ENCODE data around the gene SLC44A4.
"Not testable (repeated sequence)": the region's sequence is repeated elsewhere in the genome, so short reads cannot be mapped to it uniquely, and the experiment has no call there.

Gene SLC44A4

DNA sequence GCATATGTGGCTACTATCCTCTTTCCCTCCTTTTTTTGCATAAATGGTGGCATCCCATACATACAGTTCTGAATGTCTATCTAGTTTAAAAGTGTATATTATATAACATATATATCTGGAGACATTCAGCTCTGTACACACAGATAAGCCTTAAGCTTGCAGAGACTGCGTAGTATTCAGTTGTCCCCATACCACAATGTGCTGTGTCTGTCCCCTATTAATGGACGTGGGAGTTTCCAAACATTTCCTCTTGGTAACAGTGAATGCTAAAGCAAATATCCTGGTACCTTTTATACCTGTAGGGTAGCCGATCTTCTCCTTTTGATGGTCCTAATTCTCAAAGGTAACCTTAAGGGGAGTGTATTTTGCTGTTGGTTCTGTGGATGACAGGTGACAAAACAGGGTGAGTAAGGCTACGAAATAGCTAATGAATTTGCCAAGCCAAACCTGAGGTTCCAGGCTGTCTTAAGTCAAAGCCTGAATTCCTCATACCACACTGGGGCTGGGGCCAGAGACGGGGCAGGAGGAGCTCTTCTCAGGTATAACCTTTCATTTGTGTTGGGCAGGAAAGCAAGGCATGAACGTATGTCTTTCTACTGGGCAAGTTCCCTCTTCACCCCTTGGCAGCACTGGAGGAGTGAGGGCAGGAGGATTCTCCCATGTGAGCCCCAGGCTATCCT, 41.0 kb upstream of the SLC44A4 start:
- no peak overlapping the region for H3K4me3 ChIP-seq (ENCODE audit: low read depth, low read length)
- TF ChIP-seq, protein P1, sequence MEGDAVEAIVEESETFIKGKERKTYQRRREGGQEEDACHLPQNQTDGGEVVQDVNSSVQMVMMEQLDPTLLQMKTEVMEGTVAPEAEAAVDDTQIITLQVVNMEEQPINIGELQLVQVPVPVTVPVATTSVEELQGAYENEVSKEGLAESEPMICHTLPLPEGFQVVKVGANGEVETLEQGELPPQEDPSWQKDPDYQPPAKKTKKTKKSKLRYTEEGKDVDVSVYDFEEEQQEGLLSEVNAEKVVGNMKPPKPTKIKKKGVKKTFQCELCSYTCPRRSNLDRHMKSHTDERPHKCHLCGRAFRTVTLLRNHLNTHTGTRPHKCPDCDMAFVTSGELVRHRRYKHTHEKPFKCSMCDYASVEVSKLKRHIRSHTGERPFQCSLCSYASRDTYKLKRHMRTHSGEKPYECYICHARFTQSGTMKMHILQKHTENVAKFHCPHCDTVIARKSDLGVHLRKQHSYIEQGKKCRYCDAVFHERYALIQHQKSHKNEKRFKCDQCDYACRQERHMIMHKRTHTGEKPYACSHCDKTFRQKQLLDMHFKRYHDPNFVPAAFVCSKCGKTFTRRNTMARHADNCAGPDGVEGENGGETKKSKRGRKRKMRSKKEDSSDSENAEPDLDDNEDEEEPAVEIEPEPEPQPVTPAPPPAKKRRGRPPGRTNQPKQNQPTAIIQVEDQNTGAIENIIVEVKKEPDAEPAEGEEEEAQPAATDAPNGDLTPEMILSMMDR (IDR thresholded peaks at IDR 0.05; ENCODE audit: insufficient read depth, low read depth, low read length, missing control alignments), result no peak
- no peak for DNase-seq (ENCODE audit: low read depth)

DNA sequence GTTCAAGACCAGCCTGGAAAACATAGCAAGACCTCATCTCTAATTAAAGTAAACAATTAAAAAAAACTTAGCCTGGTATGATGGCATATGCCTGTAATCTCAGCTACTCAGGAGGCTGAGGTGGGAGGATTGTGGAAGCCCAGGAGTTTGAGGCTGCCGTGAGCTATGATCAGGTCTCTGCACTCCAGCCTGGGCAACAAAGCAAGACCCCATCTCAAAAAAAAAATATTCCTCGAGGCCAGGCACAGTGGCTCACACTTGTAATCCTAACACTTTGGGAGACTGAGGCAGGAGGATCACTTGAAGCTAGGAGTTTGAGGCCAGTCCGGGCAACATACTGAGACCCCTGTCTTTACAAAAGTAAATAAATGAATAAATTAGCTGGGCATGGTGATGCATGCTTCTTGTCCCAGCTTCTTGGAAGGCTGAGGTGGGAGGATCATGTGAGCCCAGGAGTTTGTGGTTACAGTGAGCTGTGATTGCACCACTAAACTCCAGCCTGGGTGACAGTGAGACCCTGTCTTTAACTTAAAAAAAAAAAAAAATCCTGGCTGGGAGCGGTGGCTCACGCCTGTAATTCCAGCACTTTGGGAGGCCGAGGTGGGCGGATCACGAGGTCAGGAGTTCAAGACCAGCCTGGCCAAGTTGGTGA, 39.4 kb upstream of the SLC44A4 start:
- TF ChIP-seq, protein P1 (IDR thresholded peaks at IDR 0.05; ENCODE audit: insufficient read depth, low read depth, low read length, missing control alignments), result no peak
- H3K4me3 ChIP-seq (ENCODE audit: low read depth, low read length), result no peak overlapping the region
- no peak for DNase-seq (ENCODE audit: low read depth)

DNA sequence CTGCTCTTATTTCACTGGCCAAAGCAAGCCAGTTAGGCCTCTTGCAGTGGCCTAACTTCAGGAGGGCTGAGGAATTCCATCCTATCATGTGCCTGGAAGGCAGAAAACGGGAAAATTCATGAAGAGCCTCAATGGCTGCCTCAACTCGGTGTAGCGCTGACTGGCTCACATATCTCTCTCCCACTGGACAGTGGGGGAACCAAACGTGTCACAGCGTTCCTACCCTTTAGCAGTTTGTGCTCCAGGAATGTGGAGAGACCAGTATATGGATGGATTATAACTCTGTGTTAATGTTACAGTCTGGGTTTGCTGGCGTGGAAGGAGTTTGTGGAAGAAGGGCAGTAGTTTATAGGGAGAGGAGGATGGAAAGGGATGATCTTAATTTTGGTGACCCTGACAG, 37.0 kb upstream of the SLC44A4 start:
- TF ChIP-seq, protein P1 (IDR thresholded peaks at IDR 0.05; ENCODE audit: insufficient read depth, low read depth, low read length, missing control alignments), result no peak
- no peak overlapping the region for H3K4me3 ChIP-seq (ENCODE audit: low read depth, low read length)
- DNase-seq (ENCODE audit: low read depth), result no peak

DNA sequence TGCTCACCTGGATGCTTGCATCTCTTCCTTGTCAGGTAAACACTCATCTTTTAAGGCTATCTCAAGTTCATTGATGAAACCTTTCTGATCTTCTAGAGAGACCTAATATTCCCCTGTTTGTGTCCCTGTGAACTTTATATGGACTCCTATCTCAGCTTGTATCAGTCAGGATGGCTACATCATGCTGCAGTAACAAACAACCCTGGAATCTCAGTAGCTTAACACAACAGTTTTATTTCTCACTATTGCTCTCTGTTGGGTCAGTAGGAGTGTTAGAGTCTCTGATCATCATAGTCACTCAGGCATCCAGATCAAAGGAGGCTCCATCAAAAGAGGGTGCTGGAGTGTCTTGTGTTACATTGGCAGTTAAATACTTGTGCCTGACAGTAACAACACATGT, 36.6 kb upstream of the SLC44A4 start:
- no peak for DNase-seq (ENCODE audit: low read depth)
- TF ChIP-seq, protein P1 (IDR thresholded peaks at IDR 0.05; ENCODE audit: insufficient read depth, low read depth, low read length, missing control alignments), result no peak
- H3K4me3 ChIP-seq (ENCODE audit: low read depth, low read length), result no peak overlapping the region

DNA sequence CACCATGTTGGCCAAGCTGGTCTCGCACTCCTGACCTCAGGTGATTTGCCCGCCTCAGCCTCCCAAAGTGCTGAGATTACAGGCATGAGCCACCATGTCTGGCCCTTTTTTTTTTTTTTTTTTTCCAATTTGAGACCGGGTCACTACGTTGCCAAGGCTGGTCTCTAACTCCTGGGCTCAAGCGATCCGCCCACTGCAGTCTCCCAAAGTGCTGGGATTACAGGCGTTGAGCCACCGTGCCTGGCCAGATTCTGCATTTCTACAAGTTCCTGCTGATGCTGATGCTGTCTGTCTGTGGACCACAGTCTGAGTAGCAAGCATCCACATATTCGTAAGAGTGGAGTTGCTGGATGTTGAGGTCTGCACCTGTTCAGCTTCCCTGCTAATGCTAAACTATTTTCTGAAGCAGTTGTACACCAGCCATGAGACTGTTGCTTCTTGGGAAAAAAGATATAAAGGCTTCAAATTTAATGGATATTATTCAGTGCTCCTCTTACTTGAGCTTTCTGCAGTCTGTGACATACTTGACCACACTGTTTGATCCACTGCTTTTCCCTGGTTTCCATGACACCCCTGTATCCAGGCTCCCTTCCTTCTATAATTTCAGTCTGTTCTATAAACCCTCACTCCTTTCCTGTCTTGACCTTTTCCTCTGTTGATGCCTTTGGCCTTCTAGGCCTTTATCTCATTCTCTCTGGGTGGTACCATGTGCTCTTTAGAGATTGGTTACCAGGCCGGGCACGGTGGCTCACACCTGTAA, 33.2 kb upstream of the SLC44A4 start:
- DNase-seq (ENCODE audit: low read depth), result no peak
- TF ChIP-seq, protein P1 (IDR thresholded peaks at IDR 0.05; ENCODE audit: insufficient read depth, low read depth, low read length, missing control alignments), result no peak
- H3K4me3 ChIP-seq (ENCODE audit: low read depth, low read length), result no peak overlapping the region

DNA sequence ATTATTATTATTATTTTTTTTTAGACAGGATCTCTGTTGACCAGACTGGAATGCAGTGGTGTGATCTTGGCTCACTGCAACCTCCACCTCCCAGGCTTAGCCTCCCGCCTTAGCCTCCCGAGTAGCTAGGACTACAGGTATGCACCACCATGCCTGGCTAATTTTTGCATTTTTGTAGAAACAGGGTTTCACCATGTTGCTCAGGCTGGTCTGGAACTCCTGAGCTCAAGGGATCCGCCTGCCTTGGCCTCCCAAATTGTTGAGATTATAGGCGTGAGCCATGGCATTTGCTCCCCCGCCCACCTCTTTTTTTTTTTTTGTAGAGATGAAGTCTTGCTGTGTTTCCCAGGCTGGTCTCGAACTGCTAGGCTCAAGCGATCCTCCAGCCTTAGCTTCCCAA, 30.5 kb upstream of the SLC44A4 start:
- H3K4me3 ChIP-seq (ENCODE audit: low read depth, low read length); DNase-seq (ENCODE audit: low read depth): not testable (repeated sequence)

DNA sequence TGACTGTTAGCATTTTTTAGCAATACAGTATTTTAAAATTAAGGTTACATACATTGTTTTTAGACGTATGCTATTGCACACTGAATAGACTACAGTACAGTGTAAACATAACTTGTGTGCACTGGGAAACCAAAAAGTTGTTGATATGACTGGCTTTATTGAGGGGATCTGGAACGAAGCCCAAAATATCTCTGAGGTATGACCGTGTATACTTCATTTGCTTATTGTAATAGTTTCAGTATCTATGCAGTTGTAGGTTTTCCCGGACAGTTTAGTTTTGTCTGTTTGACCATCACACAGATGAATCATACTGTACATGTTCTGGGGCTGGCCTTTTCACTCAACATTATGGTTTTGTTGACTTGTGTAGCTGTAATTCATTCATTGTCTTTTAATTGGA, 30.0 kb upstream of the SLC44A4 start:
- DNase-seq (ENCODE audit: low read depth), result peak; percentile 90
- TF ChIP-seq, protein P1 (IDR thresholded peaks at IDR 0.05; ENCODE audit: insufficient read depth, low read depth, low read length, missing control alignments), result no peak
- H3K4me3 ChIP-seq (ENCODE audit: low read depth, low read length), result no peak overlapping the region

DNA sequence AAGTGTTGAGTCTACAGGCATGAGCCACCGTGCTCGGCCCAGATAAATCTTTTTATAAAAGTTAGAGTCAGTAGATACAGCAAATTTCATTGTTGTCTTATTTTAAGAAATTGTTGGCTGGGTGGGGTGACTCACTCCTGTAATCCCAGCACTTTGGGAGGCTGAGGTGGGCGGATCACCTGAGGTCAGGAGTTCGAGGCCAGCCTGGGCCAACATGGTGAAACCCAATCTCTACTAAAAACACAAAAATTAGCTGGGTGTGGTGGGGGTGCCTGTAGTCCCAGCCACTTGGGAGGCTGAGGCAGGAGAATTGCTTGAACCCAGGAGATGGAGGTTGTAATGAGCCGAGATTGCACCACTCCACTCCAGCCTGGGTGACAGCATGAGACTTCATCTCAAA, 29.5 kb upstream of the SLC44A4 start:
- H3K4me3 ChIP-seq (ENCODE audit: low read depth, low read length); DNase-seq (ENCODE audit: low read depth): not testable (repeated sequence)

Measured in GM12865 (cell line).